Stimulated activated CD8-positive, alpha-beta memory T cell treated with anti-CD3 and anti-CD28 coated beads, Interleukin-12 subunit alpha, Interleukin-12 subunit beta, amount 100 ng/mL, for 1 hour (primary cell): ENCODE results near the gene CCL4.
"Not testable (repeated sequence)": the region's sequence is repeated elsewhere in the genome, so short reads cannot be mapped to it uniquely, and the experiment has no call there.

Experiments
- DNase-seq: peaks from one replicate; pipeline ENCODE4 v3.0.0-alpha.2; 2020; ENCODE audit warnings: low read depth

Gene CCL4

DNA sequence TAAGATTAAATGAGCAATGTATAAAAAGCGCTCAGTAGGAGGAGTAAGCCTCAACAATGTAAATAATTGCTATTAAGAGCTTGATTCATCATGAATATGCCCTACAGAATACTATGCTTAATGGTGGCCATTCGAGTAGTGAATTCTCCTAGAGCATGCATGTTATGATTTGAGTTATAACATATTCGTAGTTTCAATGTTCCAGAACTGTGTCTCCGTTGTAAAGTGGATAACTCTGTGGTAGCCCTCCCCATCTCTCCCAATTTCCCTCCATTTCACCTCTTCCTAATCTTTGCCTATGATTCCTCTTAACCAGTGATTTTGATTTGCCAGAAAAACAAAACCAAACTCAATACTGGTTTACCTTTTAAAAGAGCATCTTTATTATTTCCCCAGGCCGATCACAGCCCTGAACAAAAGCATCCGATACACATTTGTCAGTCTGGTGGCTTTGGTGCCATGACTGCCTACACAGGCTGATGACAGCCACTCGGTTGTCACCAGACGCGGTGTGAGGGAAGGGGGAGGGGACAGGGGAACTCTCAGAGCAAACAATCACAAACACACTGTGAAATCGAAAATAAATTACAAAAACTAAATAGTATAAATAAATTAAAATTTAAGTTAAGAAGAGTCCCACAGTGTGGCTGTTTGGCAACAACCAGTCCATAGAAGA is 15.6 kb upstream of the CCL4 start:
- not testable (repeated sequence) for DNase-seq

DNA sequence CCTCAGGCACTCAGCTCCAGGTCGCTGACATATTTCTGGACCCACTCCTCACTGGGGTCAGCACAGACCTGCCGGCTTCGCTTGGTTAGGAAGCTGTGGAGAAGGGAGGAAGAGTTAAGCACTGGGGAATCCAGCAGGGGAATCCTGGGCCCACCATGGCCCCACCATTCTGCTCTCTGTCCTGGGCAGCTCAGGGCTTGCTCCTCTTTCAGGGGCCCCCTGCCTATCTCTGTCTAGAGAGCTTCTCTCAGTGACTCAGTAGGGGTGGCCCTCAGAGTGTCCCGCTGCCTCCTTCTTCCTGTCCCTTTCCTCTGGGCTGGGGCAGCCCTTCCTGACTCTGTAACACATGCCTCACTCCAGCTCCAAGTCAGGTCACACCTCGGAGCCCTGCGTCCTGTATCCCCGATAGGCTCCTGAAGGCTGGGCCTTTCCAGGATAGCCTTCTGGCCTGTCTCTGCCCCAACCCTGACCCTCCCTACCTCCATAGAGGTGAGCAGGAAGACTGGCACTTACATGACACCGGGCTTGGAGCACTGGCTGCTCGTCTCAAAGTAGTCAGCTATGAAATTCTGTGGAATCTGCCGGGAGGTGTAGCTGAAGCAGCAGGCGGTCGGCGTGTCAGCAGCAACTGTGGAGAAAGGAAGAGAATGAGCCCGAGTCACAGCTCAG is 14.8 kb upstream of the CCL4 start:
- no peak for DNase-seq

DNA sequence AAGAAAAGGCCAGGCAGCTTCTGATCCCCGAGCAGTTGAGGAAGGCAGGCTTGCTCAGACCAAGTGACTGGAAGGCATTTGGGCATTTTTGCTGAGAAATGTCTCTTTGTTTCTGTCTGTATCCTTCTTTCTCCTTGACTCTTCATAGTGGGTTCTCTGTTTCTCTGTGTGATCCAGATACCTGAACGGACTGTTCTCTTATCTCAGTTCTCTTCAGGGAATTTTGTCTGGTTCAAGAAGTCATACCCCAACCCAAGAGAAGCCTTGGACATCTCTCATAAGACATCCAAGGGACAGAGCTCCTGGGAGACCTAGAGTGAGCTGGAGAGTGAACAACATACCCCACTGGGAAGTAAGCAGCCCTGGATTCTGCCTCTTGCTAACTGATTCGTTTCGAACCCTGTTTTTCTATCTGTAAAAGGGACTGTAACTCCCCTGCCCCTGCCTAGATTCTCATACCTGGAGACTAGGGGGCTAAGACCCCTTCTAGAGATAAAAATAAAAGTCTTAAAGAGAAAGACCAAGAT is 14.2 kb upstream of the CCL4 start:
- DNase-seq, result no peak

DNA sequence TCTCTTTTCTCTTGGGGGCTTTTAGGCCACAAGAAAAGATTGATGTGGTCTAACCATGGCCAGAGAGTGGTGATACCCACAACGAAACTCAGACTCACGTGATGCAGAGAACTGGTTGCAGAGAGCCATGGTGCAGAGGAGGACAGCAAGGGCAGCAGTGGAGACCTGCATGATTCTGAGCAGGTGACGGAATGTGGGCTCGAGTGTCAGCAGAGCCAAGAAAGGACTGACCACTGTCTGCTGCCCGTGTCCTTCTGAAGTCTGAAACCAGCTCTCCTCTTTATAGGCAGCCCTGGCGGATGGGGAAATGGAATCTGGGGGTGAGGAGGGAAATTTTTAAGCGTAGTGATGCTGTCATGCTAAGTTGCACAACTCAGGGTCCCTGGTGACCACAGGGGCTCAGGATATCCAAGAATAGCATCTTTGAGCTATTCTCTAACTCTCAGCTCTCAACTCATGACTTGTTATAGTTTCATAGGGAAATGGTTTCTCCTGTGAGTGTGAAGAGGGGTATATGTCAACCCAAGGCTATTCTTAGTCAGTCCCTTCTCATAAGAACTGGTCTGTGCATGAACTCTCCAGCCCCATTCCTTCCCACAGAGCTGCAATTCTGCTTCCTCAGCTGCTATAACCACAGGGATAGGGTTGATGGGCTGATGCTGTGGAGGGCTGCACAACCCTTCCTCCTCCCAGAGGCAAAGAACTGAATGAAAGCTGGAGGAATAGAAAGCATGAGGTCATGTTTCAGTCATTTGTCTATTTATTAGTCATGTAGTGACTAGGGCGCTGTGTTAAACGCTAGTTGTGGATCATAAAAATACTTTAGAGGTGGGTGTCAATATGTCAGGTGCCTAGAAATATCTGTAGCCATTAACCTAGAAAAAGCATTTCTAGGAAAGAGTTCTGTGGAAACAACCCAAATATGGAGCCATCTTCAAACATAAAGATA is 13.5 kb upstream of the CCL4 start, which contains the start of gene CCL3:
Gene CCL3 (minus strand): TSS at position 256 of the 949 bp plus-strand sequence. CDS start 85 bp downstream, at position 171.
- DNase-seq, result no peak

DNA sequence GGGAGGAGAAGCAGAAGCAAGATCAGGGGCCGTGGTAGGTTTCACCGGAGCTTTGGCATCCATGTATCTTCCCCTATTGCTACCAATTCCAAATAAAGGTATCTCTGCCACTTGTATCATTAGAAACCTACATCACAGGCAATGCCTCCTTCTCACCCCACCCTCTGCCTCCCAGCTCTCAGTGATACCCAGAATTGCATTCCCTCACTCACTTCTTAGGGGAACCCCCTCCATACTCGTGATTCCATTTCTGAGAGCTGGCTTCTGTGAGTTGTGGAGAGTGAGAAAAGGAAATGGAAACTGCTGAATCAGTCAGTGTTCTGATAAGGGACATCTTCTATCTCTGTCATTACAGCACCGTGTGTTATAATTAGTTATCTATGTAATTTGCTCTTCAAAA is 11.4 kb upstream of the CCL4 start:
- no peak for DNase-seq

DNA sequence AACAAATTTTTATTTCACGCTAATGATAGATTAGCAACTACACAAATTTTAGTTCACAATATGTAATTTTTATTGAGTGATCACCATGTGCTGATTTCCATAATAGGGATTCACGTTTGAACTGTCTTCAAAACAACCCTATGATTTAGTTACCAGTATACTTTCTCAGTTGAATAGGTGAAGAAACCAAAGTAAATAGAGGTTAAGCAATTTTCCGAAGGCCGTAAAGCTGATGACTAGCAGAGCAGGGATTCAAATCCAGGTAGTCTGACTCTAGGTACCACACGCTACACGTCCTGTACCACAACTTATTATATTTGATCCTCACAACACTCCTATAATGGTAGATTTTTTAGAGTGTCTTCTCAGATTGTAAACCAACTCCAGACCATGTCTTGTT is 10.9 kb upstream of the CCL4 start:
- not testable (repeated sequence) for DNase-seq

DNA sequence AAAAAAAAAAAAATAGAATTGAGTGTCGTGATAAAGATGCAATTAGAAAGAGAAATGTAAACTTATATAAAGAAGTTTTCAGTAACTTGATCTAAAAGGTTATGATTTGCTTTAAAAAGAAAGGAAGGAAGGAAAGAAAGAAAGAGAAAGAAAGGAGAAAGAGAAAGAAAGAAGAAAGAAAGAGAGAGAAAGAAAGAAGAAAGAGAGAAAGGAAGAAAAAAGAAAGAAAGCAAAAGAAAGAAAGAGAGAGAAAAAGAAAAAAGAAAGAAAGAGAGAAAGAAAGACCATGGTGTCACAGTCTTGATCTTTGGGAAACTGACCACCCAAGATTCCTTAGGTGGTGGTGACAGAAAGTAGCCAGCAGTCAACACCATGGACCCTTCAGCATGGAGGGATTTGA is 9.4 kb upstream of the CCL4 start:
- no peak for DNase-seq

DNA sequence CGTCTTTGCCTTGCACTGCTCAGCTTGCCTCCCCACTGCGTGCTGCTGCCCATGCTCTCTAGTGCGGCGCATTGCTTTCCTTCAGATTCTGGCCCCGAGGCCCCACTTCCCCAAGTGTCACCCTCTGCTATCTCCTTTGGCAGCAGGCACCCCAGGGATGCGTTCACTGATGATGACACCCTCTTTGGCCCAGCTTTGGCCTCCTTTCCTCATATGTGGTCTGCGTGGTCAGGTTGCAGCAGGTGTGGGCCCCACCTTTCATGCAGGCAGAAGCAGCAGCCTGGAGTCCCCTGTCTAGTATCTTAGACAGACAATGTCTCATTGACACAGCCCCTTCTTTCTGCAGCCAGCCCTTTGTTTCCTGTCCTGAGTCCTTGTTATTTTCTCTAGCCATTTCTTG is 8.9 kb upstream of the CCL4 start:
- no peak for DNase-seq

DNA sequence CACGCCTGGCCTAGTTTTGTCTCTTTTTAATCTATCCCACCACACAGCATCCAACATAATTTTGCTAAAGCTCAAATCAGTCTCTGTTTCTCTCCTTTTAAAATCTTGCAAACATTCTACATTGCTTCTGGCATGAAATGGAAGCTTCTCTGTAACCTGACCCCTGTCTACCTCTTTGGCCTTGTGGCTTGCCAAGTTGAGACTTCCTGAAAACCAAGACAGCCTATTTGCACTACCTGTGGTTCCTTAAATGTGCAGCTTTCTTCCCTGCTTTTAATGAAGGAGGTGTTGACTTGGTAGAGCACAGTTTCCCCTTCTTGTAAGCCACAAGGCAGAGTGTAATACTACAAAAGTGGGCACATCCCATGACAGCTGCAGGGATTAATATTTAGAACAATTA is 7.6 kb upstream of the CCL4 start:
- DNase-seq, result no peak

DNA sequence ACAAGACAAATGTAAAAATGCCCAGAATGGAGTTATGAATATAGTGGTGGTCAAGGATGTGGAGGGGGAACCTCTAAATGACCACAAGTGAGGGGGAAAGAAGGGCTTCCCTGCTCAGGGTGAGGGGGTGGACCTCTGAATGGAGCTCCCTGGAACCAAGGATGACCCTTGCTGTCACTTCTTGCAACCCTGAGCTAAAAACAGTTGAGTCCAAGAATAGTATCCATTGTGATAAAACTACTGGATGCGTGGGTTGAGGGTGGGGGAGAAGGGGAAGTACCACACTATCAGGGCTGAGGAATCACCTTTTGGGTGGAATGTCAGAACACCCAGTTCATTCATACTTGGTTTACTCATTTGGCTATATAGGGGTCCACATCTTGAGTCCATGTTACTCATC is 4.6 kb upstream of the CCL4 start:
- not testable (repeated sequence) for DNase-seq

DNA sequence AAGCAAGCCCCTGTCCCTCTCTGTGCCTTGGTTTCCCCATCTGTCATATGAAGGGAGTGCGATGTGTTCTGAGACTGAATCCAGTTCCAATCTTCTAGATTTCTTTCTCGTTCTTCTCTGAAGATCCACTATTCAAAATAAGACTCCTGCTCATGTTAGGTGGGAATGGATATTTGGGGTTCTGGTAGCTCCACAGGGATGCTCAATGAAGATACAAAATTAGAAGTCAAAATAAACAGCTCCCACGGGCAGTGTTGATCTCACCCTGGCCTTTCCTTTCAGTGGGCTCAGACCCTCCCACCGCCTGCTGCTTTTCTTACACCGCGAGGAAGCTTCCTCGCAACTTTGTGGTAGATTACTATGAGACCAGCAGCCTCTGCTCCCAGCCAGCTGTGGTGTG is 619 bp downstream of the CCL4 start:
- DNase-seq, result not testable (repeated sequence)

DNA sequence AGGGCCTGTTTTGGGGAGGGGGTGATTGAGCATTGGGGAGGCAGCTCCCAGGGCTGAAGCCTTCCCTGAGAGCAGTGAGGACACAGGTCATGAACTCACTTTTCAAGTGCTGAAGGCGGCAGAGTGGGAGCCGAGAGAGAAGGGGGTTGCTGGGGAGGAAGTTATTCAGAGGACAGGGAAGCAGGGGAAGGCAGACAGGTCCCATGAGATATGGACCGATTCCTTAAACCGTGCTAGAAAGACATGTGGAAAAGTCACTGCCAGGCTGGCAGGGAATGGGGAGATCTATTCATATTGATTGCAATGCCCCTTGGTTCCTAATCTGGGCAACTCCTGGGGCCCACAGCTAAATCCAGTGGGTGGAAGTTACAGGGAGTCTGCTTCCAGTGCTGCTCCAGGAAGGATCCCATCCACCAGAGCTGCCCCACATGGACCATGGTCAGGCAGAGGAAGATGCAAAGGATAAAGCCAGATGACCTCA is 1.1 kb downstream of the CCL4 start:
- DNase-seq, result no peak

DNA sequence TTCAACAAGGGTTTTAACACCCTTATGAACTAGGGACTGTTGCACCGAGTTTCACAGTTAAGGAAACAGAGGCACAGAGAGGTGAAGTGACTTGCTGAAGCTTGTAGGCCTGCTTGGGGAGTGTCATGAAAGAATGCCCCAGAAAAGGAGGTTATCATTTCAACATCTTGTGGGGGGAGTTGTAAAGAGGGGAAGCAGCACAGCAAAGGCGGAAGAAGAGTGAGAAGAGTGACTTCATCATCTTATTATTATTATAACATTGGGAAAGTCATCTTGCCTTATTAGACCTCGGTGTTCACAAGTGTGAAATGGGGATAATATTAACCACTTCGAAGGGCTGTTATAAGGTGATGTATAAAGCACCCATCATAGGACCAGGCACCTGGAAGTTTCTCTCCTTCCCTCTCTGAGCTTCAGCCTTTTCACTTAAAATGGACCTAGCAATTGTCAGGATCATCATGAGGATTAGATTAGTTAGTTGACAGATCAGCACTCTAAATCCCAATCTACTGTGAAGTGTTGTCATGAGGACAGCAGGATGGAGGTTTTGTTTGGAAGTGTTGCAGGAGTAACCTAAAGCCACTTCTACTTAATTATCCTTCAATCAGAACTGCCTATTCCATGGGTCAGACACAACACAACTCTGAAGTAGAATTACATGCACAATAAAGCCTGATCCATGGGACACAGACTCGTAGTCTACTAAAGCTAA is 2.3 kb downstream of the CCL4 start:
- no peak for DNase-seq

DNA sequence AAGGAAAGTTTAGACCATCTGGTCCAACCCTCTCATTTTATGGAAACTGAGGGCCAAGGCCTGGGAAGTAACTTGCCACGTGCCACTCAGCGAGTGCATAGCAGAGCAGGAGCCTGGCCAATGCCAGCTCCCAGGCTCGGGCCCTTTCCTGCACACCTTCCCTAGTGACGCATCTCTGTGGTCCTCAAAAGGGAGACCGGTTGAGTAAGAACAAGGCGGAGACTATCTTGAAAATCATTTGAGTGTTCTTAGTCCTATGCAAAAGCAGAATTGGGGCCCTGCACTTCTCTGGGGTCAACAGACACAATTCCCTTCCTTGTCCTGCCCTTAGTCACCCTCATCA is 2.8 kb downstream of the CCL4 start:
- DNase-seq, result no peak

DNA sequence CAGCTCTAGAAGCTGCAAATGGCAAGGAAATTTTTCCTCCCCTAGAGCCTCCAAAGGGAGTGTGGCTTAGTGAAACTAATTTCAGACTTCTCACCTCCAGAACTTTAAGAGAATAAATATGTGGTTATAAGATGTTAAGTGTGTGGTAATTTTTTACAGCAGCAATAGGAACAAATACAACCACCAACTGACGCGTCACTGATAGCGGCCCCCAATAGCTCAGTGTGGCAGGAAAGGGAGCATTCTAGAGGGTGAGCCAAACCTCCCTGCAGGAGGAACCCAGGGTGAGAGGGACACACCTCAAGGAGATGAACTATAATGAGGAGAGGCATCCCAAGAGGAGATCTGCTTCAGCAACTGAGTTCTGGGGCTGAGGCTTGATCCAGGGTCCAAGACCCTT is 4.0 kb downstream of the CCL4 start:
- no peak for DNase-seq

DNA sequence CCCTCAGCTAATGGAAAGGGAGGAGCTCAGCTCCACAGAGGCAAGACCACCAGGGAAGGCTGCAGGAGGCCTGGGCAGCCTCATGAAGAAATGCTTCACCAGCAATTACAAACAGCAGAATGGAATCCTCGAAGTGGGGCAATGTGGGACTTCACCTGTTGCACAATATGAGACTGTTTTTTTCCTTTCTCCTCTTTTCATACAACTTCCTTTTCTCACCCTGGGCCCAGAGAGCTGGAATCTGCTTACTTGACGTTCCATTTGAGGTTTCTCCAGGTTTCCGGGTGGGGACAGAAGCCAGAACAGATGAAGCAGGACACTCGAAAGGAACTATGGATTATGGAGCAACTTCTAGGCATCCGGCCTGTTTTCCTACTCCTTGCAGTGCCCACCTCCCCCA is 4.6 kb downstream of the CCL4 start:
- DNase-seq, result not testable (repeated sequence)

DNA sequence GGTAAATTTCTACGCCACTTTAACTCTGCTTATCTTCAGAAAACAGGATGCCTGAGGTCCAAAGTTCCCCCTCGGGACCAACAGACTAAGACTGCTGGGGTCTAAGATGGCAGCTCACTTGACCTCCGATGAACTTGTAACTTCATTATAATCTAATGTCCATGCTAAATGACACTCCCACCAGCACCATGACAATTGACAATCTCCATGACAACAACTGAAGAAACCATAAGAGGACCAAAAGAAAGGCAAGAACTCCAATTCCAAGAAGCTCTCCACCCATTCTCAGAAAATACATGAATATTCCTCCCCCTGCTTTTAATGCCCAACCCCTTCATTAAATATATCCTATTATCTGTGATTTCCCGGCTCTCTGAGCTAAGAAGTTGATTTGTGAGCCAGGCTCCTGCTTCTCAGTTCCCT is 7.5 kb downstream of the CCL4 start:
- no peak for DNase-seq

DNA sequence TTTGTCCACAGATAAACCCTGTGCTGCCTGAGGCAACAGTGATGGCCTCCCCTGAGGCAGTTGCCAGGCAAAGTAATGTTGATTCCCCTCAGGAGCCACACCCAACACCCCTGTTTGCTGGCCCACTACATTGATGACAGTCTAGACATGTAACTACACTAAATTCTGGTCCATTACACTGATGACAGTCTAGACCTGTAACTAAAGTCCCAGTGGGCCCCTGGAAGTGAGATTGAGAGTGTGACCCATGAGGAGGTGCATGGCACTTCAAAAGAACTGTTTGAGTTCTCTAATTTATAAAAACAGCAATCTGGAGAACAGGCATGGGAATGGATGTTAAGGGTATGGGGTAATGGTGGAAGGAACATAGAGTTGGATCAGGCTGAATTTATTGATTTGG is 8.9 kb downstream of the CCL4 start:
- DNase-seq, result no peak

DNA sequence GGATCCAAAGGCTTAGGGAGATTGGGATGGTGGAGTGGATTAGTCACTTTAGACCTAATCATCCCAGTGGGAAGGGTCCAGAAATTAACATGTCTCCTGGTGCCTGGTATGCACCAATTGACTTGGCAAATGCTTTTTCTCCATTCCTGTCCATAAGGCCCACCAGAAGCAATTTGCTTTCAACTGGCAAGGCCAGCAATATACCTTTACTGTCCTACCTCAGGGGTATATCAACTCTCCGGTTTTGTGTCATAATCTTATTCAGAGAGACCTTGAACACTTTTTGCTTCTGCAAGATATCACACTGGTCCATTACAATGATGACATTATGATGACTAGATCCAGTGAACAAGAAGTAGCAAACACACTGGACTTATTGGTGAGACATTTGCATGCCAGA is 9.5 kb downstream of the CCL4 start:
- DNase-seq, result not testable (repeated sequence)

DNA sequence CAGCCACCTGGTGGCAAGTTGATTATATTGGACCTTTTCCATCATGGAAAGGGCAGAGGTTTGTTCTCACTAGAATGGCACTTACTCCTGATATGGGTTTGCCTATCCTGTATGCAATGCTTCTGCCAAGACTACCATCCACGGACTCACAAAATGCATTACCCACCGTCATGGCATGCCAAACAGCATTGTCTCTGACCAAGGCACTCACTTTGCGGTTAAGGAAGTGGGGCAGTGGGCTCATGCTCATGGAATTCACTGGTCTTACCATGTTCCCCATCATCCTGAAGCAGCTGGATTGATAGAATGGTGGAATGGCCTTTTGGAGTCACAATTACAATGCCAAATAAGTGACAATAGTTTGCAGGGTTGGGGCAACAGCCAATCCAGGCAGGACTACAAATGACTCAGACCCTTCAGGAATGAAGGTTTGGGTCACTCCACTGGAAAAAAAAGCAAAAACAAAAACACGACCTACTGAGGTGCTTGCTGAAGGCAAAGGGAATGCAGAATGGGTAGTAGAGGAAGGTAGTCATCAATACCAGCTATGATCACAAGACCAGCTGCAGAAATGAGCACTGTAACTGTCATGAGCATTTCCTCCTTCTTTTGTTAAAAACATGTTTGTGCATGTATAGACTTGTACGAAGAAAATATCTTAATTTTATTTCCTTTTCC is 11.5 kb downstream of the CCL4 start:
- not testable (repeated sequence) for DNase-seq

DNA sequence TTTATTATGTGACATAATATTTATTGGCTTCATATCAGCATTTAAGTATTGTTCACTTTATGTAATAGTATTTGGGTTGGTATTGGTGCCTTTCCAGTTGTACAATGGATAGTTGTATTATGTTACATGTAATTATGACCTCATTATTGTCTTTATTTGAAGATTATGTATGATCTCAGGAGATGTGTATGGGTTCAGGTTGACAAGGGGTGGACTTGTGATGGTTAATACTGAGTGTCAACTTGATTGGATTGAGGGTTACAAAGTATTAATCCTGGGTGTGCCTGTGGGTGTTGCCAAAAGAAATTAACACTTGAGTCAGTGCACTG is 12.0 kb downstream of the CCL4 start:
- not testable (repeated sequence) for DNase-seq
